ENCODE results near the gene GPHA2. TPM values are rescaled to one million over a fixed set of nuclear protein-coding genes. Genes with fewer than 3 reads are reported as not detected.

GPHA2 gene
- total and polyA plus RNA-seq, 10 donors = 0.89 to 4.4 (median 1.2) TPM; not detected in 7

DNA sequence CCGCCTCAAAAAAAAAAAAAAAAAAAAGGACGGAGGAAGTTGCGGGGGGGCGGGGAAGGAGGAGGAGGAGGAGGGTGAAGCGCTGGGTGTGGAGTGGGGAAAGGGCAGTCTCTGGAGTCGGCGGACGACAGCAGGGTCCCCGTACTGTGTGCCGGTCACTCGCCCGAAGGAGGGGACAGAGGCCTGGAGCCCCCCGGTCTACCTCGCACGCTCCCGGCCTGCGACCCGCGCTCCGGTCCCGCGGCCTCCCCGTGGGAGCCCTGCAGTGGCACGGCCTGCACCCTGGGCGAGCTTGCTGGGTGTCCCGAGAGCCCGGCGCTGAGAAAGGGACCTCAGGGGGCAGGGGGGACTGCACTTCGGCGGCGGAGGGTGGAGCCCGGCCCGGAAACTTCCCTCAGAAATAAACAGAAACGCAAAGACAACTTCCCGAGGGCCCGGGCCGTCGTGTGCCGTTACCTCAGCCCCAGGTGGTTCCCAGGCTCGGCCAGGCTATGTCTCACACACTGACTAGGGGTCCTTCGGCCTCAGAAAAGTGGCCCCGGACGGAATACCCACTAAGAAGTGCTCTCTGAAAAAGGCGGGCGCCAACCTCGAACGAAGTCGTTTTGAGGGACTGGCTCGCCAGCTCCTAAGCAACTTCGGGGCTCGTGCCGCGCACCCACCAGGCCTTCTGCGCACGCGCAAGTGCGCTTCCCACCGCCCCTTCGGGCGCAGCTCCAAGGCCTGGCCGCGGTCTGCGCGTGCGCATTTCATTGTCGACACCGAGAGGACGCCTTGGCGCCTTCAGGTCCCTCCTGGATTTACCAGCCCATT lies 35.9 kb upstream of the GPHA2 start, which contains the start of gene MAJIN:
Gene MAJIN (minus strand): TSS at position 688 of the 813 bp plus-strand sequence. CDS start 12,703 bp downstream, outside the sequence.
- peak within 1 kb of the TSS in 7 of 8 donors; percentile 49 to 82 (median 58) for H3K27ac ChIP-seq
- 15 to 35% (median 19%) methylated on average over 47 to 69 of the region's 69 CpGs for WGBS, 5 donors

DNA sequence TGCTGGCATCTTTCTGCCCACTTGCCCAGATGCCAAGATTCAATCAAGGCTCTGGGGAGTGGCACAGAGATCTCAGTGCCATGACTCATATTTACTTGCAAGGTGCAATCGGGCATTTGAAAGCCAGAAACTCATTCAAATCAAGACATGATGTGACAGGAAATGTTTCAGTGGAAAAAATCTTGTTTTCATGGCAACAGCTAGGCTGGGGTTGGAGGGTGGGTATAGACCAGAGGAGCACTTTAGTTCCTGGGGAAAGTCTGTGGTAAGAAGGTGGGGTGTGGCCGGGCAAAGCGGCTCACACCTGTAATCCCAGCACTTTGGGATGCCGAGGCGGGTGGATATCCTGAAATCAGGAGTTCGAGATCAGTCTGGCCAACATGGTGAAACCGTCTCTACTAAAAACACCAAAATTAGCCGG lies 35.0 kb upstream of the GPHA2 start:
- DNase-seq = no peak
- intact Hi-C loops (cut with DNase I; ENCODE audit: low total_unique reads) = no loop called here
- H3K4me3 ChIP-seq = peak overlapping the region in 1 of 8 donors; percentile 68
- H3K27me3 ChIP-seq (replicated peaks in 1 of 7) = peaks cover 0 to 20% (median 0%) of the 10 kb centered on the region in 7 donors
- WGBS, 5 donors = 69 to 83% (median 78%) methylated on average over 7 to 8 of the region's 8 CpGs
- TF ChIP-seq, protein P1, sequence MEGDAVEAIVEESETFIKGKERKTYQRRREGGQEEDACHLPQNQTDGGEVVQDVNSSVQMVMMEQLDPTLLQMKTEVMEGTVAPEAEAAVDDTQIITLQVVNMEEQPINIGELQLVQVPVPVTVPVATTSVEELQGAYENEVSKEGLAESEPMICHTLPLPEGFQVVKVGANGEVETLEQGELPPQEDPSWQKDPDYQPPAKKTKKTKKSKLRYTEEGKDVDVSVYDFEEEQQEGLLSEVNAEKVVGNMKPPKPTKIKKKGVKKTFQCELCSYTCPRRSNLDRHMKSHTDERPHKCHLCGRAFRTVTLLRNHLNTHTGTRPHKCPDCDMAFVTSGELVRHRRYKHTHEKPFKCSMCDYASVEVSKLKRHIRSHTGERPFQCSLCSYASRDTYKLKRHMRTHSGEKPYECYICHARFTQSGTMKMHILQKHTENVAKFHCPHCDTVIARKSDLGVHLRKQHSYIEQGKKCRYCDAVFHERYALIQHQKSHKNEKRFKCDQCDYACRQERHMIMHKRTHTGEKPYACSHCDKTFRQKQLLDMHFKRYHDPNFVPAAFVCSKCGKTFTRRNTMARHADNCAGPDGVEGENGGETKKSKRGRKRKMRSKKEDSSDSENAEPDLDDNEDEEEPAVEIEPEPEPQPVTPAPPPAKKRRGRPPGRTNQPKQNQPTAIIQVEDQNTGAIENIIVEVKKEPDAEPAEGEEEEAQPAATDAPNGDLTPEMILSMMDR (IDR thresholded peaks at IDR 0.05 in 8 of 11, conservative IDR thresholded peaks at IDR 0.05 in 3 of 11) = no peak
- TF ChIP-seq POLR2AphosphoS5 (IDR thresholded peaks at IDR 0.05) (no peak), POLR2A (IDR thresholded peaks at IDR 0.05) (no peak)
- peak overlapping the region in 2 of 8 donors; percentile 7 to 14 for H3K27ac ChIP-seq
- H3K9me3 ChIP-seq = no peaks in the 10 kb centered on the region
- peaks cover 4 to 37% (median 17%) of the 10 kb centered on the region in 6 donors for H3K4me1 ChIP-seq
- H3K36me3 ChIP-seq = no peaks in the 10 kb centered on the region

More for the DNA sequence above, 35.9 kb upstream of the GPHA2 start, which contains the start of gene MAJIN:
- Histone ChIP-seq H3K36me3 (no peaks in the 10 kb centered on the region), H3K4me1 (peaks cover 4 to 37% (median 17%) of the 10 kb centered on the region in 6 donors), H3K4me3 (peak within 1 kb of the TSS in 7 of 8 donors; percentile 20 to 68 (median 32)), H3K27me3 (replicated peaks in 1 of 7) (peaks cover 0 to 20% (median 0%) of the 10 kb centered on the region in 7 donors), H3K9me3 (no peaks in the 10 kb centered on the region)
- intact Hi-C loops (cut with DNase I; ENCODE audit: low total_unique reads) = no loop called here
- TF ChIP-seq POLR2A (IDR thresholded peaks at IDR 0.05) (no peak), POLR2AphosphoS5 (IDR thresholded peaks at IDR 0.05) (peak; percentile 88 to 90 (median 89))
- TF ChIP-seq, protein P1 (IDR thresholded peaks at IDR 0.05 in 8 of 11, conservative IDR thresholded peaks at IDR 0.05 in 3 of 11) = no peak
- peak; percentile 94 for DNase-seq

DNA sequence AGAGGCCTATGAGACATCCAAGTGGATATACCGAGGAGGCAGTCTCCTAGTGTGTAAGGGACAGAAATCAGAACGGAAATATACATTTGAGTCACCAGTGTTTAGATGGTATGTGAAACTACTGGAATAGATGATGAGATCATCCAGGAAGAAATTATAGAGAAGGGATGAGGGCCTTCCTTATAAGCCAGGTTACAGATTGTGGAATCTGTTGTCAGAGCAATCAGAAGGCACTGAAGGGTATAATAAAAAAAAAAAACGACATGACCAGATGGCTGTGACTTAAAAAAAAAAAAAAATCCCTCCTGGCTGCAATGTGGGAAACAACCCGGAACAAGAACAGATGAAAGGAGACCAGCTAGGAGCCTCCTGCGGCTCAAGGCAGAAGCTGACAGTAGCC lies 33.5 kb upstream of the GPHA2 start:
- H3K27ac ChIP-seq = no peak overlapping the region
- 53 to 69% (median 66%) methylated on average over 5 of the region's 5 CpGs for WGBS, 5 donors
- H3K36me3 ChIP-seq = no peaks in the 10 kb centered on the region
- peaks cover 0 to 20% (median 0%) of the 10 kb centered on the region in 7 donors for H3K27me3 ChIP-seq (replicated peaks in 1 of 7)
- H3K4me1 ChIP-seq = peaks cover 4 to 27% (median 17%) of the 10 kb centered on the region in 6 donors
- intact Hi-C loops (cut with DNase I; ENCODE audit: low total_unique reads) = no loop called here
- H3K9me3 ChIP-seq = no peaks in the 10 kb centered on the region
- DNase-seq = no peak
- TF ChIP-seq, protein P1 (IDR thresholded peaks at IDR 0.05 in 8 of 11, conservative IDR thresholded peaks at IDR 0.05 in 3 of 11) = no peak
- no peak for TF ChIP-seq POLR2A (IDR thresholded peaks at IDR 0.05)
- TF ChIP-seq POLR2AphosphoS5 (IDR thresholded peaks at IDR 0.05) = no peak
- H3K4me3 ChIP-seq = no peak overlapping the region

DNA sequence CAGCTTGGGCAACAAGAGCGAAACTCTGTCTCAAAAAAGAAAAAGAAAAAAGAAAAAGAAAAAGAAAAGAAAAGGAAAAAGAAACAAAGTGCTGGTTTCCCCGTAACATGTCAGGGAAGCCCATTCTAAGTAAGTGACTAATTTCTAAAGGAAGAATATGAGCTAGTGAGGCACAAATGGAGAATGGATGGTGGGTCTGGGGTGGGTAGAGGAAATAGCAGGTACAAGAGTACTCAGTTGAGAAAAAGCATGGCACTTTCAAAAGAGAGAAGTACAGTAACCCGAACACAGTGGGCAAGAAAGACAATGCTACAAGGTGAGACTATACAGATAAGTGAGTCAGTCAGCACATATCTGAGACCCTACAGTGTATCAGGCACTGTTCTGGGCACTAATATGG lies 31.7 kb upstream of the GPHA2 start:
- Histone ChIP-seq H3K4me1 (peaks cover 3 to 16% (median 11%) of the 10 kb centered on the region in 6 donors), H3K36me3 (no peaks in the 10 kb centered on the region), H3K4me3 (no peak overlapping the region), H3K9me3 (no peaks in the 10 kb centered on the region), H3K27me3 (replicated peaks in 1 of 7) (peaks cover 0 to 16% (median 0%) of the 10 kb centered on the region in 7 donors), H3K27ac (no peak overlapping the region)
- TF ChIP-seq, protein P1 (IDR thresholded peaks at IDR 0.05 in 8 of 11, conservative IDR thresholded peaks at IDR 0.05 in 3 of 11) = no peak
- TF ChIP-seq POLR2AphosphoS5 (IDR thresholded peaks at IDR 0.05) (no peak), POLR2A (IDR thresholded peaks at IDR 0.05) (no peak)
- 67 to 89% (median 78%) methylated on average over 3 of the region's 3 CpGs for WGBS, 5 donors
- intact Hi-C loops (cut with DNase I; ENCODE audit: low total_unique reads) = no loop called here
- DNase-seq = no peak
